AG04449 (cell line): ENCODE measurements around the gene OPRM1.

Experiments
- CTCF ChIA-PET: fragments of 350-600 bp; formaldehyde crosslinking; extraction: SDS; loops from one replicate; lab custom pipeline; 2021; ENCODE audit warnings: antibody characterized with exemption; lab: Yijun Ruan, JAX
- POLR2A ChIA-PET: fragments of 400-600, 350-600 bp; formaldehyde crosslinking; extraction: SDS; loops from one replicate; lab custom pipeline; 2020; ENCODE audit warnings: antibody characterized with exemption, inconsistent platforms; lab: Yijun Ruan, JAX
- DNase-seq: peaks from one replicate; pipeline ENCODE4 v3.0.0-alpha.2; 2010; ENCODE audit warnings: low read depth, low spot score
- H3K4me3 ChIP-seq: 2 replicates; pipeline ENCODE4 v1.5.1; 2011; ENCODE audit warnings: low read depth, mild to moderate bottlenecking, control low read depth, low read length
- CTCF ChIP-seq: IDR thresholded peaks from one replicate; pipeline ENCODE4 v1.5.1; 2011; ENCODE audit warnings: mild to moderate bottlenecking, moderate library complexity, low read length, control low read depth, inconsistent platforms; ENCODE audit not compliant: insufficient read depth; ENCODE audit errors: missing control alignments

Gene OPRM1

GRCh38 chr6:154223296-154223695, 184.3 kb downstream of the OPRM1 start:
- CTCF ChIA-PET = no interaction called here
- TF ChIP-seq CTCF = no peak
- no peak for DNase-seq
- POLR2A ChIA-PET = no interaction called here
- H3K4me3 ChIP-seq = no peak overlapping the region

GRCh38 chr6:154226461-154226860, 187.4 kb downstream of the OPRM1 start:
- DNase-seq = no peak
- no peak overlapping the region for H3K4me3 ChIP-seq
- TF ChIP-seq CTCF = no peak
- CTCF ChIA-PET = no interaction called here
- POLR2A ChIA-PET = no interaction called here

GRCh38 chr6:154227862-154228520, 189.0 kb downstream of the OPRM1 start:
- no peak for DNase-seq
- no peak for TF ChIP-seq CTCF
- POLR2A ChIA-PET = no interaction called here
- CTCF ChIA-PET = no interaction called here
- H3K4me3 ChIP-seq = no peak overlapping the region

GRCh38 chr6:154228521-154228905, 189.5 kb downstream of the OPRM1 start:
- no peak overlapping the region for H3K4me3 ChIP-seq
- no peak for DNase-seq
- ChIA-PET POLR2A (no interaction called here), CTCF (no interaction called here)
- no peak for TF ChIP-seq CTCF

GRCh38 chr6:154229786-154230185, 190.7 kb downstream of the OPRM1 start:
- no peak for TF ChIP-seq CTCF
- no peak overlapping the region for H3K4me3 ChIP-seq
- CTCF ChIA-PET = no interaction called here
- no peak for DNase-seq
- POLR2A ChIA-PET = no interaction called here

- H3K4me3 ChIP-seq = no peak overlapping the region
- TF ChIP-seq CTCF = no peak
- no peak for DNase-seq
- CTCF ChIA-PET = no interaction called here
- POLR2A ChIA-PET = no interaction called here
Measured at GRCh38 chr6:154230393-154230792, 191.4 kb downstream of the OPRM1 start.
